Sigmoid colon (tissue), 3 donors: Measurements from ENCODE around the gene FABP7.

Source experiments
- CTCF ChIP-seq, 4 experiments: fragments of 450-650 bp in 3 of 4; fragments of 200-600 bp in 1 of 4; IDR thresholded peaks; one replicate each; pipeline ENCODE4 v1.5.1; 2016 to 2019; ENCODE audit warnings: antibody characterized with exemption in 4 of 4, mild to moderate bottlenecking in 3 of 4, moderate library complexity in 2 of 4
- POLR2A ChIP-seq, 2 donors: fragments of 450-650 bp; IDR thresholded peaks; one replicate each; pipeline ENCODE4 v1.6.1; 2016; ENCODE audit warnings: antibody characterized with exemption in 2 of 2, mild to moderate bottlenecking in 2 of 2, moderate library complexity in 2 of 2

- TF ChIP-seq CTCF (IDR thresholded peaks at IDR 0.05) = no peak
- TF ChIP-seq POLR2A (IDR thresholded peaks at IDR 0.05) = no peak
These were observed 43.9 kb upstream of the FABP7 start for GRCh38 chr6:122735582-122735981.
